Measurements from ENCODE around the gene ZNF451. TPM values are rescaled to one million over a fixed set of nuclear protein-coding genes. Genes with fewer than 3 reads are reported as not detected.
"Not testable (repeated sequence)": the region's sequence is repeated elsewhere in the genome, so short reads cannot be mapped to it uniquely, and the experiment has no call there.

Gene ZNF451, protein sequence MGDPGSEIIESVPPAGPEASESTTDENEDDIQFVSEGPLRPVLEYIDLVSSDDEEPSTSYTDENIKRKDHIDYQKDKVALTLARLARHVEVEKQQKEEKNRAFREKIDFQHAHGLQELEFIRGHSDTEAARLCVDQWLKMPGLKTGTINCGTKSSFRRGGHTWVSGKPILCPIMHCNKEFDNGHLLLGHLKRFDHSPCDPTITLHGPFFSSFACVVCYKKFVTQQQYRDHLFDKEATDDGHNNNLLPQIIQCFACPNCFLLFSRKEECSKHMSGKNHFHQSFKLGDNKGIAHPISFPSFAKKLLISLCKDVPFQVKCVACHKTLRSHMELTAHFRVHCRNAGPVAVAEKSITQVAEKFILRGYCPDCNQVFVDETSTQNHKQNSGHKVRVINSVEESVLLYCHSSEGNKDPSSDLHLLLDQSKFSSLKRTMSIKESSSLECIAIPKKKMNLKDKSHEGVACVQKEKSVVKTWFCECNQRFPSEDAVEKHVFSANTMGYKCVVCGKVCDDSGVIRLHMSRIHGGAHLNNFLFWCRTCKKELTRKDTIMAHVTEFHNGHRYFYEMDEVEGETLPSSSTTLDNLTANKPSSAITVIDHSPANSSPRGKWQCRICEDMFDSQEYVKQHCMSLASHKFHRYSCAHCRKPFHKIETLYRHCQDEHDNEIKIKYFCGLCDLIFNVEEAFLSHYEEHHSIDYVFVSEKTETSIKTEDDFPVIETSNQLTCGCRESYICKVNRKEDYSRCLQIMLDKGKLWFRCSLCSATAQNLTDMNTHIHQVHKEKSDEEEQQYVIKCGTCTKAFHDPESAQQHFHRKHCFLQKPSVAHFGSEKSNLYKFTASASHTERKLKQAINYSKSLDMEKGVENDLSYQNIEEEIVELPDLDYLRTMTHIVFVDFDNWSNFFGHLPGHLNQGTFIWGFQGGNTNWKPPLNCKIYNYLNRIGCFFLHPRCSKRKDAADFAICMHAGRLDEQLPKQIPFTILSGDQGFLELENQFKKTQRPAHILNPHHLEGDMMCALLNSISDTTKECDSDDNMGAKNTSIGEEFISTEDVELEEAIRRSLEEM
- total RNA-seq, result 10 to 100 TPM; 58.1 to 72.5 TPM
- polyA plus RNA-seq (2013, experiment 1 of 2), result 39.9 TPM
- polyA plus RNA-seq (2013, experiment 2 of 2), result 40.2 TPM
- long read RNA-seq, experiment 1, partial matches to known transcripts, result 8 of 10 reads
- long read RNA-seq, experiment 1, other reads (novel, unspliced or antisense), result 0 of 10 reads
- long read RNA-seq, experiment 2, full-length matches to known transcripts, result 57 of 87 reads
- long read RNA-seq, experiment 2, partial matches to known transcripts, result 10 of 87 reads
- long read RNA-seq, experiment 2, other reads (novel, unspliced or antisense), result 20 of 87 reads
- long read RNA-seq, experiment 3, full-length matches to known transcripts, result 102 of 136 reads
- long read RNA-seq, experiment 3, partial matches to known transcripts, result 19 of 136 reads
- long read RNA-seq, experiment 3, other reads (novel, unspliced or antisense), result 15 of 136 reads
- long read RNA-seq, experiment 4, partial matches to known transcripts, result 0 of 4 reads
- long read RNA-seq, experiment 4, other reads (novel, unspliced or antisense), result 4 of 4 reads

DNA sequence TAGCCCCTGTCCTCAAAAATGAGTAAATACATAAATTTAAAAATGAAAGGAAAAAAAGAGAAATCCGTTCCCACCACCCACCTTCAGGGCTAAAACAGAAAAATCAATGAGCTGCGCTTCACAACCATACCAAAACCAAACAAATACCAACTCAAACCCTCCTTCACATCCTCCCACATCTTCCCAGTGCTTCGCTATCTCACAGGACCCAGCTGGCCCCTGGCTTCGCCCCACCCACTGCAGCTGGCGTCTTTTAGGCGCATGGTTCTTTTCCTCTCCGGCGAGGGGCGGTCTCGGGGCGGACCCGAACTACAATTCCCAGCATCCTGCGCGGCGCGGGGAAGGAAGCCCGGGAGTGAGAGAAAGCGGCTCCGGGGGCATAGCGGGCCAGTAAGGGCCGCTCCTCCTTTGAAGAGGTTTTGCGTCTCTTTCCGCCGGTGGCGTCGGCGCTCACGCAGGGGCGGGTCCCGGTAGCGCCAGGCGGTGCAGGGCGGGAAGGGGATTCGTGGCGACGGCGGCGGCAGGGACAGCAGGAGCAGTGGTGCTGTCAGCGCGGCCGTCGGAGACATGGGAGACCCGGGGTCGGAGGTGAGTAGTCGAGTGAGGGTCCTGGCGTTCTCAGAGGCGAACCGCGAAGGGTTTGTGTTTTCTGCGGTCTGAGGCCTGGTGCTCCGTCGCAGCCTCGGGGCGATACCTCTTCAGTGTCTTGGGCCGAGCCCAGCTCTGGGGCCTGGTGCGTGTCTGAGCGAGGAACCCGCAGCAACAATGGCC, at the start of gene ZNF451:
Gene ZNF451, plus strand, starts transcription at position 502 of the 771 bp plus-strand sequence. Its CDS starts 66 bp downstream, at position 568.
- Mint-ChIP-seq H3K27me3 (ENCODE audit: insufficient read depth) (no peaks in the 10 kb centered on the region), H3K27ac (peak within 1 kb of the TSS; percentile 89), H3K36me3 (ENCODE audit: low read depth) (peaks cover 14% of the 10 kb centered on the region), H3K9me3 (no peaks in the 10 kb centered on the region), H3K4me3 (peak within 1 kb of the TSS; percentile 77), H3K4me1 (peaks cover 30% of the 10 kb centered on the region)
- TF ChIP-seq, protein P1, sequence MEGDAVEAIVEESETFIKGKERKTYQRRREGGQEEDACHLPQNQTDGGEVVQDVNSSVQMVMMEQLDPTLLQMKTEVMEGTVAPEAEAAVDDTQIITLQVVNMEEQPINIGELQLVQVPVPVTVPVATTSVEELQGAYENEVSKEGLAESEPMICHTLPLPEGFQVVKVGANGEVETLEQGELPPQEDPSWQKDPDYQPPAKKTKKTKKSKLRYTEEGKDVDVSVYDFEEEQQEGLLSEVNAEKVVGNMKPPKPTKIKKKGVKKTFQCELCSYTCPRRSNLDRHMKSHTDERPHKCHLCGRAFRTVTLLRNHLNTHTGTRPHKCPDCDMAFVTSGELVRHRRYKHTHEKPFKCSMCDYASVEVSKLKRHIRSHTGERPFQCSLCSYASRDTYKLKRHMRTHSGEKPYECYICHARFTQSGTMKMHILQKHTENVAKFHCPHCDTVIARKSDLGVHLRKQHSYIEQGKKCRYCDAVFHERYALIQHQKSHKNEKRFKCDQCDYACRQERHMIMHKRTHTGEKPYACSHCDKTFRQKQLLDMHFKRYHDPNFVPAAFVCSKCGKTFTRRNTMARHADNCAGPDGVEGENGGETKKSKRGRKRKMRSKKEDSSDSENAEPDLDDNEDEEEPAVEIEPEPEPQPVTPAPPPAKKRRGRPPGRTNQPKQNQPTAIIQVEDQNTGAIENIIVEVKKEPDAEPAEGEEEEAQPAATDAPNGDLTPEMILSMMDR (conservative IDR thresholded peaks at IDR 0.05), result no peak
- WGBS, 2 experiments (ENCODE audit: insufficient coverage in 1 of 2, insufficient read length in 1 of 2), result 0 to 1% methylated on average over 3 to 45 of the region's 58 CpGs
- Histone ChIP-seq H3K36me3 (ENCODE audit: control insufficient read depth, insufficient read depth, low read length) (peaks cover 31% of the 10 kb centered on the region), H3K27ac (ENCODE audit: low read depth, low read length) (peak within 1 kb of the TSS; percentile 48), H3K4me1 (ENCODE audit: control insufficient read depth, insufficient read depth, low read length) (no peaks in the 10 kb centered on the region), H3K9ac (ENCODE audit: extremely low read depth, low read length, poor library complexity, severe bottlenecking) (peak within 1 kb of the TSS; percentile 50), H3K4me3 (ENCODE audit: low read length) (peak within 1 kb of the TSS; percentile 74), H3K27me3 (ENCODE audit: control insufficient read depth, insufficient read depth, low read length, poor library complexity, severe bottlenecking) (no peaks in the 10 kb centered on the region), H3K9me3 (ENCODE audit: control insufficient read depth, low read length) (no peaks in the 10 kb centered on the region)
- DNase-seq, result peak; percentile 99

DNA sequence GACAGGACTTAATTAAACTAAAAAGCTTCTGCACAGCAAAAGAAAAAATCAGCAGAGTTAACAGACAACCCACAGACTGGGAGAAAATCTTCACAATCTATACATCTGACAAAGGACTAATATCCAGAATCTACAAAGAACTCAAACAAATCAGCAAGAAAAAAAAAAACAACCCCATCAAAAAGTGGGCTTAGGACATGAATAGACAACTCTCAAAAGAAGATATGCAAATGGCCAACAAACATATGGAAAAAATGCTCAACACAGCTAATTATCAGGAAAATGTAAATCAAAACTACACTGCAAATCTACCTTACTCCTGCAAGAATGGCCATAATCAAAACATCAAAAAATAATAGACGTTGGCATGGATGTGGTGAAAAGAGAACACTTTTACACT, 45.9 kb upstream of the ZNF451 start:
- H3K4me3 ChIP-seq (ENCODE audit: low read length); H3K36me3 ChIP-seq (ENCODE audit: control insufficient read depth, insufficient read depth, low read length); H3K4me1 ChIP-seq (ENCODE audit: control insufficient read depth, insufficient read depth, low read length); DNase-seq; H3K4me3 Mint-ChIP-seq; H3K27ac Mint-ChIP-seq; H3K27me3 ChIP-seq (ENCODE audit: control insufficient read depth, insufficient read depth, low read length, poor library complexity, severe bottlenecking); H3K9me3 ChIP-seq (ENCODE audit: control insufficient read depth, low read length); H3K36me3 Mint-ChIP-seq (ENCODE audit: low read depth); H3K9ac ChIP-seq (ENCODE audit: extremely low read depth, low read length, poor library complexity, severe bottlenecking); H3K27ac ChIP-seq (ENCODE audit: low read depth, low read length); H3K9me3 Mint-ChIP-seq: not testable (repeated sequence)
- peaks cover 33% of the 10 kb centered on the region for H3K27me3 Mint-ChIP-seq (ENCODE audit: insufficient read depth)
- H3K4me1 Mint-ChIP-seq, result peaks cover 13% of the 10 kb centered on the region
- 100% methylated on average over 1 of the region's 1 CpG; no CpG with 5 or more reads in 1 of the 2 experiments for WGBS, 2 experiments (ENCODE audit: insufficient coverage in 1 of 2, insufficient read length in 1 of 2)

DNA sequence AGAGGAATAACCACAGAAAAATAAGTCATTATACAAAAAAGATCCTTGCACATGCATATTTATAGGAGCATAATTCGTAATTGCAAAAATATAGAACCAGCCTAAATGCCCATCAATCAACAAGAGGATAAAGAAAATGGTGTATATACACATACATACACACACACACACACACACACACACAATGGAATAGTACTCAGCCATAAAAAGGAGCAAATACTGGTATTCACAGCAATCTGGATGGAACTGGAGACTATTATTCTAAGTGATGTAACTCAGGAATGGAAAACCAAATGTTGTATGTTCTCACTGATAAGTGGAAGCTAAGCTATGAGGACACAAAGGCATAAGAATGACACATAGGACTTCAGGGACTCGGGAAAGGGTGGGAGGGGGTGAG, 45.4 kb upstream of the ZNF451 start:
- Mint-ChIP-seq H3K9me3 (no peaks in the 10 kb centered on the region), H3K27me3 (ENCODE audit: insufficient read depth) (peaks cover 33% of the 10 kb centered on the region), H3K4me1 (peaks cover 13% of the 10 kb centered on the region), H3K27ac (no peak overlapping the region), H3K4me3 (no peak overlapping the region), H3K36me3 (ENCODE audit: low read depth) (peaks cover 6% of the 10 kb centered on the region)
- no peaks in the 10 kb centered on the region for H3K4me1 ChIP-seq (ENCODE audit: control insufficient read depth, insufficient read depth, low read length)
- no peak overlapping the region for H3K4me3 ChIP-seq (ENCODE audit: low read length)
- H3K27me3 ChIP-seq (ENCODE audit: control insufficient read depth, insufficient read depth, low read length, poor library complexity, severe bottlenecking), result peaks cover 10% of the 10 kb centered on the region
- H3K9me3 ChIP-seq (ENCODE audit: control insufficient read depth, low read length), result no peaks in the 10 kb centered on the region
- peaks cover 11% of the 10 kb centered on the region for H3K36me3 ChIP-seq (ENCODE audit: control insufficient read depth, insufficient read depth, low read length)
- WGBS, 2 experiments (ENCODE audit: insufficient coverage in 1 of 2, insufficient read length in 1 of 2), result 86% methylated on average over 2 of the region's 2 CpGs; no CpG with 5 or more reads in 1 of the 2 experiments
- TF ChIP-seq, protein P1 (conservative IDR thresholded peaks at IDR 0.05), result no peak
- no peak for DNase-seq
- H3K9ac ChIP-seq (ENCODE audit: extremely low read depth, low read length, poor library complexity, severe bottlenecking), result no peak overlapping the region
- H3K27ac ChIP-seq (ENCODE audit: low read depth, low read length), result no peak overlapping the region

DNA sequence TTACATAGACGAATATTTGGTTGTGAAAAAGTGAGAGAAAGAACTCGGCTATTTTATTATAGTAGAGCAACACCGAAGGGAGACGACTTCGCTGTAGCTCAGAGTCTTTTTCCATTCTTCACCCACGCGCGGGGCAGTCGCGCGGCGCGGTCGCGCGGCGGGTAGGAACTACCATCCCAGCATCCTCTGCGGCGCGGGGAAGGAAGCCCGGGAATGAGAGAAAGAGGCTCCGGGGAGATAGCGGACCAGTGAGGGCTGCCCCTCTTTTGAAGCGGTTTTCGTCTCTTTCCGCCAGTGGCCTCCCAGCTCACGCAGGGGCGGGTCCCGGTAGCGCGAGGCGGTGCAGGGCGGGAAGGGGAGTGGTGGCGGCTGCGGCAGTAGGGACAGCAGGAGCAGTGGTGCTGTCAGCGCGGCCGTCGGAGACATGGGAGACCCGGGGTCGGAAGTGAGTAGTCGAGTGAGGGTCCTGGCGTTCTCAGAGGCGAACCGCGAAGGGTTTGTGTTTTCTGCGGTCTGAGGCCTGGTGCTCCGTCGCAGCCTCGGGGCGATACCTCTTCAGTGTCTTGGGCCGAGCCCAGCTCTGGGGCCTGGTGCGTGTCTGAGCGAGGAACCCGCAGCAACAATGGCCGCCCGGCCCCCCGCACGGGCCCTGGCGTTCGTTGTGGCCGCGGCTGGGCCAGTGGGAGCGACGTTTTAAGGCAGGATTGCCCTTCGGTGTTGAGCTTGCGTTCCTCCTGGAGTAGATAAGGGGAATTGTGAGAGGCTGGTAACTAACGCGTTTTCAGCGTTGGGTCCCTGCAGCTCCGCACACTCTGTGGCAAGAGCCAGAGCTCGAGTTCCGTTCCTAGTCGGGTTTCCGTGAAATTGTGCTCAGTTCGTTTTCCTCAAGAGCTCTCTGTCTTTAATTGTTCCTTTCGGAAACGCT, 43.4 kb upstream of the ZNF451 start, which contains the start of gene KIAA1586:
Gene KIAA1586, plus strand, starts transcription at position 362 of the 925 bp plus-strand sequence. Its CDS starts 63 bp downstream, at position 425.
- Histone ChIP-seq H3K27ac (ENCODE audit: low read depth, low read length) (peak within 1 kb of the TSS; percentile 86), H3K36me3 (ENCODE audit: control insufficient read depth, insufficient read depth, low read length) (peaks cover 32% of the 10 kb centered on the region), H3K4me3 (ENCODE audit: low read length) (peak within 1 kb of the TSS; percentile 78), H3K9ac (ENCODE audit: extremely low read depth, low read length, poor library complexity, severe bottlenecking) (peak within 1 kb of the TSS; percentile 47)
- peaks cover 33% of the 10 kb centered on the region for H3K27me3 Mint-ChIP-seq (ENCODE audit: insufficient read depth)
- H3K4me3 Mint-ChIP-seq, result peak within 1 kb of the TSS; percentile 80
- peak within 1 kb of the TSS; percentile 93 for H3K27ac Mint-ChIP-seq
- DNase-seq, result peak; percentile 95
- not testable (repeated sequence) for H3K9me3 ChIP-seq (ENCODE audit: control insufficient read depth, low read length); H3K4me1 ChIP-seq (ENCODE audit: control insufficient read depth, insufficient read depth, low read length); H3K9me3 Mint-ChIP-seq; H3K27me3 ChIP-seq (ENCODE audit: control insufficient read depth, insufficient read depth, low read length, poor library complexity, severe bottlenecking)
- peaks cover 13% of the 10 kb centered on the region for H3K4me1 Mint-ChIP-seq
- WGBS, 2 experiments (ENCODE audit: insufficient coverage in 1 of 2, insufficient read length in 1 of 2), result 0% methylated on average over 9 to 39 of the region's 78 CpGs
- H3K36me3 Mint-ChIP-seq (ENCODE audit: low read depth), result peaks cover 23% of the 10 kb centered on the region

All from endodermal cell (in vitro differentiated cells).